ENCODE results near the gene PRKCZ. TPM values are rescaled to one million over a fixed set of nuclear protein-coding genes. Genes with fewer than 3 reads are reported as not detected.

Gene PRKCZ
- total RNA-seq, 1 experiment from 2014 or later: 56.8 TPM

GRCh38 chr1:2221271-2221670 is 171.1 kb downstream of the PRKCZ start:
- H3K36me3 ChIP-seq (ENCODE audit: low read depth, low read length): no peaks in the 10 kb centered on the region
- ChIA-PET CTCF (interaction anchor here (0.6 kb wide), 1 partner anchor 90 kb away, joined by 3 read pairs; no protein-coding TSS in a partner anchor), POLR2A (ENCODE audit: unreplicated experiment) (no interaction called here)
- H3K27me3 ChIP-seq (ENCODE audit: low read length): no peaks in the 10 kb centered on the region
- no peak overlapping the region for H3K4me2 ChIP-seq (ENCODE audit: low read length)
- no peaks in the 10 kb centered on the region for H3K9me3 ChIP-seq (ENCODE audit: low read length)
- DNase-seq (no peak), ATAC-seq (no peak)
- H3K4me1 ChIP-seq (ENCODE audit: insufficient read depth, low read length): no peaks in the 10 kb centered on the region
- TF ChIP-seq EZH2 (IDR thresholded peaks at IDR 0.05; ENCODE audit: low read length, unreplicated experiment): no peak
- no peak for TF ChIP-seq CTCF (conservative IDR thresholded peaks at IDR 0.05; ENCODE audit: low read depth, low read length)
- TF ChIP-seq EZH2phosphoT487 (IDR thresholded peaks at IDR 0.05; ENCODE audit: borderline replicate concordance, low read length): no peak
- H2AFZ ChIP-seq (ENCODE audit: low read length): no peak overlapping the region
- no peaks in the 10 kb centered on the region for H3F3A ChIP-seq (ENCODE audit: low read length, unreplicated experiment)
- no peaks in the 10 kb centered on the region for H3K79me2 ChIP-seq (ENCODE audit: low read length)
- no peak overlapping the region for H3K9ac ChIP-seq (ENCODE audit: low read length)
- H3K9me2 ChIP-seq (replicated peaks; ENCODE audit: low read length): no peaks in the 10 kb centered on the region
- H3K4me3 ChIP-seq (ENCODE audit: low read length): no peak overlapping the region
- no peaks in the 10 kb centered on the region for H4K20me1 ChIP-seq (ENCODE audit: low read length)
- no TSS peak for BruUV-seq (replicated peaks)
- intact Hi-C loops (cut with micrococcal nuclease): no loop called here
- no peak overlapping the region for H3K27ac ChIP-seq (ENCODE audit: low read length)

DNA sequence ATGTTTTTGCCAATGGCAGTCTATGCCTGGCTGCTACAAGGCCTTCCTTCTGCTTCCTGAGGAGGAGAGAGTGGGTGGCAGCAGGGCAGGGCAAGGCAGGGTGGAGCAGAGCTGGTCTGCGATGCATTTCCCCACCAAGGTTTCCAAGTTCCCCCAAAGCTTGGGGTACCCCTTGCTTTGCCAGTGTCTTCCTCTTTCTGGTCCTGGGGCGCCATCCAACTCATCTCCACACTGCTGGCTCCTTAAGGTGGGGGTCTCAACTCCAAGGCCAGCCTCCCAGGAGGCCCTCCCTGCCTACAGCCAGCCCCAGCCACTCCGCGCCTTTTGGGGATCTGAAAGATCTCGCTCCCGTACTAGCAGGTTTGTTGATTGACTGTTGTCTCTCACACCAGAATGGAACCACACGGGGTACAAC is 174.0 kb downstream of the PRKCZ start:
- DNase-seq (no peak), ATAC-seq (no peak)
- H2AFZ ChIP-seq (ENCODE audit: low read length): no peak overlapping the region
- peaks cover 12% of the 10 kb centered on the region for H3K79me2 ChIP-seq (ENCODE audit: low read length)
- H3K4me2 ChIP-seq (ENCODE audit: low read length): no peak overlapping the region
- H3K4me3 ChIP-seq (ENCODE audit: low read length): no peak overlapping the region
- intact Hi-C loops (cut with micrococcal nuclease): no loop called here
- H3K27me3 ChIP-seq (ENCODE audit: low read length): no peaks in the 10 kb centered on the region
- peaks cover 6% of the 10 kb centered on the region; the same call in 1 of the 2 replicates for H3K4me1 ChIP-seq (ENCODE audit: insufficient read depth, low read length)
- no peak for TF ChIP-seq EZH2phosphoT487 (IDR thresholded peaks at IDR 0.05; ENCODE audit: borderline replicate concordance, low read length)
- H3K27ac ChIP-seq (ENCODE audit: low read length): no peak overlapping the region
- POLR2A ChIA-PET (ENCODE audit: unreplicated experiment): no interaction called here
- CTCF ChIA-PET: no interaction called here
- H3K9me2 ChIP-seq (replicated peaks; ENCODE audit: low read length): no peaks in the 10 kb centered on the region
- H3K36me3 ChIP-seq (ENCODE audit: low read depth, low read length): no peaks in the 10 kb centered on the region
- no peak overlapping the region for H3K9ac ChIP-seq (ENCODE audit: low read length)
- BruUV-seq (replicated peaks): no TSS peak
- peaks cover 4% of the 10 kb centered on the region for H4K20me1 ChIP-seq (ENCODE audit: low read length)
- H3F3A ChIP-seq (ENCODE audit: low read length, unreplicated experiment): no peaks in the 10 kb centered on the region
- no peaks in the 10 kb centered on the region for H3K9me3 ChIP-seq (ENCODE audit: low read length)

DNA sequence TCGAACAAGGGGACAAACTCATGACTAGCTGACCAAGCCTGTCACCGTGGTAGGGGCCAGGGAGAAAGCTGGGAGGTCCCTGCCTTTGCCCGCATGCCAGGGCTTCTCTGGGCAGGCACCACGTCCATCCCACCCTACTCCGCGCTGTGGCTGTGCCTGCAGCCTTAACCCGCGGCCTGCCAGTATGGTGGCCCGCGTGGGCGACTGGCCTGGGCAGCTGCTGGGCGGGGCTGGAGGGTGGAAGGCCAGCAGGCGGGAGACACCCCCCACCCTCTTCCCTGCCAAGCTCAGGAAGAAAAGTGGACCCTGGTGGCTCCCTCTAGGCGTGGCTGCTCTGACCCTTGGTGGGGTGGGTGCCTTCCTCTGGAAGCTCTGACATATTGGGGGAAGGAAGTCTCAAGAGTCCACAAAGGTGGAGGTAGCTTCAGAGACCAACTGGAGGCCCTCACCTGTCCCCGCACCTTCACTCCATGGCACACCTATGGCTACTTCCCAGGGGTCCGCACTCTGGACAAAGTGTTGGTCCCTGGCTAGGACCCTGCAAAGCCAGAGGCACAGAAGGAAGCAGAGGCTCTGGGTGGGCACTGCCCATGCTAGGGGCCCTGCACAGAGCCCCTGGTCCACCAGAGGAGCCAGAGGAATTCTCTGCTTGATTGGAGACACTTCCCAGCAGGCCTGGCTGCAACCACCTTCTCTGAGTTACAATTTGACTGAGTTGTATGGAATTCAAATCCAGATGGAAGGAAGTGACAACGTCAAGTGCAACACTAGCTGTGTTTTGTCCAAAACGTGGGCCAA is 174.6 kb downstream of the PRKCZ start:
- H3K27me3 ChIP-seq (ENCODE audit: low read length): no peaks in the 10 kb centered on the region
- H3F3A ChIP-seq (ENCODE audit: low read length, unreplicated experiment): no peaks in the 10 kb centered on the region
- no peaks in the 10 kb centered on the region for H3K36me3 ChIP-seq (ENCODE audit: low read depth, low read length)
- H3K4me1 ChIP-seq (ENCODE audit: insufficient read depth, low read length): peaks cover 6% of the 10 kb centered on the region; the same call in 1 of the 2 replicates
- H3K27ac ChIP-seq (ENCODE audit: low read length): no peak overlapping the region
- no TSS peak for BruUV-seq (replicated peaks)
- no peak overlapping the region for H3K4me3 ChIP-seq (ENCODE audit: low read length)
- ChIA-PET POLR2A (ENCODE audit: unreplicated experiment) (no interaction called here), CTCF (no interaction called here)
- H3K9ac ChIP-seq (ENCODE audit: low read length): no peak overlapping the region
- no peaks in the 10 kb centered on the region for H3K9me3 ChIP-seq (ENCODE audit: low read length)
- peaks cover 18% of the 10 kb centered on the region for H3K79me2 ChIP-seq (ENCODE audit: low read length)
- peaks cover 10% of the 10 kb centered on the region for H4K20me1 ChIP-seq (ENCODE audit: low read length)
- no peak for DNase-seq
- TF ChIP-seq EZH2phosphoT487 (IDR thresholded peaks at IDR 0.05; ENCODE audit: borderline replicate concordance, low read length): no peak
- no peak for TF ChIP-seq CTCF (conservative IDR thresholded peaks at IDR 0.05; ENCODE audit: low read depth, low read length)
- no peak for TF ChIP-seq EZH2 (IDR thresholded peaks at IDR 0.05; ENCODE audit: low read length, unreplicated experiment)
- no peak overlapping the region for H3K4me2 ChIP-seq (ENCODE audit: low read length)
- H3K9me2 ChIP-seq (replicated peaks; ENCODE audit: low read length): no peaks in the 10 kb centered on the region
- intact Hi-C loops (cut with micrococcal nuclease): no loop called here
- no peak for ATAC-seq
- no peak overlapping the region for H2AFZ ChIP-seq (ENCODE audit: low read length)

Data from PC-3 (cell line).